MCF 10A (cell line): ENCODE measurements around the gene ETV3. TPM values are rescaled to one million over a fixed set of nuclear protein-coding genes. Genes with fewer than 3 reads are reported as not detected.

Experiments used
- BruUV-seq: library from RNA; stranded (reverse); fragments of 400-500 nt; replicated peaks from 2 replicates; lab custom pipeline; 2021; lab: Mats Ljungman, UMichigan
- CTCF ChIA-PET: fragments of 300-600 bp; sonication (Branson Sonifier 250); formaldehyde crosslinking; extraction: SDS; loops from one replicate; lab custom pipeline; 2021; ENCODE audit warnings: antibody characterized with exemption, inconsistent platforms; lab: Yijun Ruan, JAX
- POLR2A ChIA-PET: fragments of 300-600, 350-650 bp; sonication (Branson Sonifier 250); formaldehyde crosslinking; extraction: SDS; loops from one replicate; lab custom pipeline; 2020; ENCODE audit warnings: antibody characterized with exemption, inconsistent platforms; lab: Yijun Ruan, JAX
- DNase-seq: peaks from one replicate; pipeline ENCODE4 v3.0.0-alpha.2; 2018; ENCODE audit not compliant: unreplicated experiment
- H3K27ac Mint-ChIP-seq: one replicate; pipeline ENCODE4 v1.8.0; 2022; ENCODE audit warnings: mild to moderate bottlenecking, low read depth, mixed read lengths; ENCODE audit not compliant: unreplicated experiment
- H3K27me3 Mint-ChIP-seq: one replicate; pipeline ENCODE4 v1.8.0; 2022; ENCODE audit warnings: mixed read lengths; ENCODE audit not compliant: insufficient read depth, unreplicated experiment
- H3K36me3 Mint-ChIP-seq: one replicate; pipeline ENCODE4 v1.8.0; 2022; ENCODE audit warnings: mild to moderate bottlenecking, moderate library complexity, mixed read lengths; ENCODE audit not compliant: insufficient read depth, unreplicated experiment
- H3K4me1 Mint-ChIP-seq: one replicate; pipeline ENCODE4 v1.8.0; 2022; ENCODE audit warnings: mixed read lengths; ENCODE audit not compliant: insufficient read depth, unreplicated experiment
- H3K4me3 Mint-ChIP-seq: one replicate; pipeline ENCODE4 v1.8.0; 2022; ENCODE audit warnings: mild to moderate bottlenecking, moderate library complexity, mixed read lengths; ENCODE audit not compliant: unreplicated experiment
- H3K9me3 Mint-ChIP-seq: one replicate; pipeline ENCODE4 v1.8.0; 2022; ENCODE audit warnings: mixed read lengths; ENCODE audit not compliant: unreplicated experiment
- CTCF ChIP-seq: fragments of 200-600 bp; IDR thresholded peaks from one replicate; pipeline ENCODE4 v1.8.0; 2022; ENCODE audit warnings: antibody characterized with exemption, mild to moderate bottlenecking; ENCODE audit not compliant: unreplicated experiment
- intact Hi-C: fragments of 100-400 bp; cut with micrococcal nuclease; formaldehyde crosslinking; loops from 2 replicates; pipeline ENCODE4 v1.14.1; 2022
- total RNA-seq: library from RNA; stranded (reverse); gene quantifications from 2 replicates; pipeline ENCODE4 v1.2.3, GENCODE V29; 2022

ETV3 gene
- total RNA-seq, 1 experiment from 2014 or later, result 28.6 TPM

GRCh38 chr1:157147037-157147436 is 8.8 kb upstream of the ETV3 start:
- CTCF ChIA-PET, result interaction anchor here (0.7 to 19.9 kb wide), 5 partner anchors 8 to 61 kb away, joined by 3 to 805 read pairs (median 3); no protein-coding TSS in a partner anchor
- no peak overlapping the region for H3K27ac Mint-ChIP-seq
- intact Hi-C loops, result no loop called here

GRCh38 chr1:157146244-157146643 is 8.0 kb upstream of the ETV3 start:
- H3K27ac Mint-ChIP-seq, result no peak overlapping the region
- no peak for DNase-seq
- H3K36me3 Mint-ChIP-seq, result no peaks in the 10 kb centered on the region
- no peaks in the 10 kb centered on the region for H3K27me3 Mint-ChIP-seq
- intact Hi-C loops, result no loop called here
- BruUV-seq, result no TSS peak
- CTCF ChIA-PET, result interaction anchor here (0.6 to 19.9 kb wide), 3 partner anchors 10 to 269 kb away, joined by 3 to 805 read pairs (median 419); no protein-coding TSS in a partner anchor
- POLR2A ChIA-PET, result interaction anchor here (0.6 to 0.9 kb wide), 3 partner anchors 10 to 87 kb away, joined by 3 read pairs; no protein-coding TSS in a partner anchor
- no peak for TF ChIP-seq CTCF
- no peaks in the 10 kb centered on the region for H3K4me1 Mint-ChIP-seq
- no peaks in the 10 kb centered on the region for H3K9me3 Mint-ChIP-seq
- H3K4me3 Mint-ChIP-seq, result no peak overlapping the region

More at GRCh38 chr1:157147037-157147436, 8.8 kb upstream of the ETV3 start:
- POLR2A ChIA-PET, result interaction anchor here (0.6 to 1.7 kb wide), 4 partner anchors 9 to 57 kb away, joined by 3 to 12 read pairs (median 4); partner anchors contain the start of gene ETV3
- TF ChIP-seq CTCF, result no peak
- no peak overlapping the region for H3K4me3 Mint-ChIP-seq
- H3K27me3 Mint-ChIP-seq, result no peaks in the 10 kb centered on the region
- no peak for DNase-seq
- H3K9me3 Mint-ChIP-seq, result no peaks in the 10 kb centered on the region
- no TSS peak for BruUV-seq
- H3K36me3 Mint-ChIP-seq, result no peaks in the 10 kb centered on the region
- no peaks in the 10 kb centered on the region for H3K4me1 Mint-ChIP-seq

GRCh38 chr1:157145076-157145475 is 6.9 kb upstream of the ETV3 start:
- intact Hi-C loops, result no loop called here
- CTCF ChIA-PET, result interaction anchor here (1.5 to 19.9 kb wide), 3 partner anchors 9 to 59 kb away, joined by 6 to 805 read pairs (median 419); no protein-coding TSS in a partner anchor
- Mint-ChIP-seq H3K4me3 (no peak overlapping the region), H3K36me3 (no peaks in the 10 kb centered on the region), H3K27me3 (no peaks in the 10 kb centered on the region), H3K9me3 (no peaks in the 10 kb centered on the region), H3K27ac (no peak overlapping the region), H3K4me1 (no peaks in the 10 kb centered on the region)
- no TSS peak for BruUV-seq
- DNase-seq, result no peak
- POLR2A ChIA-PET, result no interaction called here
- no peak for TF ChIP-seq CTCF

GRCh38 chr1:157144509-157144908 is 6.3 kb upstream of the ETV3 start:
- no peak for DNase-seq
- CTCF ChIA-PET, result interaction anchor here (0.8 to 19.9 kb wide), 4 partner anchors 8 to 70 kb away, joined by 3 to 805 read pairs (median 212); no protein-coding TSS in a partner anchor
- Mint-ChIP-seq H3K4me1 (no peaks in the 10 kb centered on the region), H3K4me3 (no peak overlapping the region), H3K9me3 (no peaks in the 10 kb centered on the region), H3K36me3 (no peaks in the 10 kb centered on the region), H3K27ac (no peak overlapping the region), H3K27me3 (no peaks in the 10 kb centered on the region)
- POLR2A ChIA-PET, result interaction anchor here (0.8 kb wide), 1 partner anchor 11 kb away, joined by 4 read pairs; no protein-coding TSS in a partner anchor
- no TSS peak for BruUV-seq
- intact Hi-C loops, result no loop called here
- no peak for TF ChIP-seq CTCF
